ENCODE data around the gene SMAD4.

The SMAD4 gene

GRCh38 chr18:51128533-51128932, 98.5 kb downstream of the SMAD4 start:
- no peak for DNase-seq (ENCODE audit: low read depth)
- TF ChIP-seq CTCF (IDR thresholded peaks at IDR 0.05; ENCODE audit: insufficient read depth, low read depth, low read length, missing control alignments) = no peak

GRCh38 chr18:51132256-51132935, 102.4 kb downstream of the SMAD4 start:
- TF ChIP-seq CTCF (IDR thresholded peaks at IDR 0.05; ENCODE audit: insufficient read depth, low read depth, low read length, missing control alignments) = no peak
- no peak overlapping the region for H3K4me3 ChIP-seq (ENCODE audit: low read depth, low read length)
- DNase-seq (ENCODE audit: low read depth) = no peak

More at GRCh38 chr18:51128533-51128932, 98.5 kb downstream of the SMAD4 start:
- H3K4me3 ChIP-seq (ENCODE audit: low read depth, low read length) = no peak overlapping the region

GRCh38 chr18:51133580-51134160, 103.7 kb downstream of the SMAD4 start:
- H3K4me3 ChIP-seq (ENCODE audit: low read depth, low read length) = no peak overlapping the region
- DNase-seq (ENCODE audit: low read depth) = no peak
- no peak for TF ChIP-seq CTCF (IDR thresholded peaks at IDR 0.05; ENCODE audit: insufficient read depth, low read depth, low read length, missing control alignments)

Data from GM12865 (cell line).